ENCODE results near the gene ST14.
A peak's percentile ranks its signal among the peaks of the same experiment; 100 is the strongest.

ST14 gene

GRCh38 chr11:130137999-130138398, 21.6 kb upstream of the ST14 start:
- no peak for DNase-seq

GRCh38 chr11:130139401-130139800, 20.2 kb upstream of the ST14 start:
- DNase-seq = no peak

DNA sequence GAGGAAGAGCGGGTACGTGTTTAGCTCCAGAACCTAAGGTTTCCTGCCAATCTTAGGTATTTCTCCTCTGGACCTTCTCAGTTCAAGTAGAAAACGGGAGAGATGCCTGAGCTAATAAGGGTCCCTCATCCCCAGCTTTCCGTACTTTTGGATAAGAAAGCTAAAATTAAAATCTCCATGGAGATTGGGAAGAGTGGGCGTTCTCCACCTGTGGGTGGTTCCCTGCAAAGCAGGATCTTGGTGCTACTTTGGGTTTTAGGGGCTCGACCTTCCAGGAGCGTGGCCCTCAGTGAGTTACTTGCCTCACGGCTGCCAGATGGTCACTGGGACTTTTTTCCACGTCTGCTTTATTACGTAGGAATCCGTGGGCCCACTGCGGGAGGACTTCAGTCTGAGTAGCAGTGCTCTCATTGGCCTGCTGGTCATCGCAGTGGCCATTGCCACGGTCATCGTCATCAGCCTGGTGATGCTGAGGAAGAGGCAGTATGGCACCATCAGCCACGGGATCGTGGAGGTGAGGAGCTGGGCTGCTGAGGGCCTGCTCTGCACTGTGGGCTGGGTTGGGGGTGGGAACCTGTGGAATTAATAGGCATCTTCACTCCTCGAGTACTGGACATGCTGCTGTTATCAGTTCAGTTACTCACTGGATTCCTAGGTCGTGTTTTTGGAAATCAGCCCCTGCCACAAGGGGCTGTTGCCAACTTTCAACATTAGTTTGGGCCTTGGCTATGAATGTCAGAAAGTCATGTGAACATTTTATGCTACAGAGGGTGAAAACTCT, 17.8 kb upstream of the ST14 start:
- no peak for DNase-seq

- no peak for DNase-seq
Observed at GRCh38 chr11:130144141-130144540, 15.4 kb upstream of the ST14 start.

DNA sequence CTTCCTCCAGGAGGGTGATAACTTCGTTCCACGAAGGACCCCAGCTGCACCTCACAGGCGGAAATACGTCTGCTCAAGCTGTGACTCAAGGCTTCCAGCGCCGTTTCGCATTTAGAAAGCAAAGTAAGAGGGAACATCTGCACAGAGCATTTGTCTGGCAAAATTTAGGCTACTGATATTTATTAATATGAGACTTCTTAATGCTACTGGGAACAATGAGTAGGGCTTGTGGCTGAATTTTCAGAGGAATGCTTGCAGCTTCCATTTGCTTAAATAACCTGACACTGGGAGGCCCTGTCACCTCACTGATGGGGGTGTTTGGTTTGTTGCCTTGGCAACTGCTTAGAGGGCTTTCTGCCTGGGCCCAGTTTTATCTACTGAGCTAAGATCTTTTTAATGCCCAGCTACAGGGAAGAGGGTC, 14.7 kb upstream of the ST14 start:
- DNase-seq = no peak

GRCh38 chr11:130145311-130145812, 14.2 kb upstream of the ST14 start:
- no peak for DNase-seq

DNA sequence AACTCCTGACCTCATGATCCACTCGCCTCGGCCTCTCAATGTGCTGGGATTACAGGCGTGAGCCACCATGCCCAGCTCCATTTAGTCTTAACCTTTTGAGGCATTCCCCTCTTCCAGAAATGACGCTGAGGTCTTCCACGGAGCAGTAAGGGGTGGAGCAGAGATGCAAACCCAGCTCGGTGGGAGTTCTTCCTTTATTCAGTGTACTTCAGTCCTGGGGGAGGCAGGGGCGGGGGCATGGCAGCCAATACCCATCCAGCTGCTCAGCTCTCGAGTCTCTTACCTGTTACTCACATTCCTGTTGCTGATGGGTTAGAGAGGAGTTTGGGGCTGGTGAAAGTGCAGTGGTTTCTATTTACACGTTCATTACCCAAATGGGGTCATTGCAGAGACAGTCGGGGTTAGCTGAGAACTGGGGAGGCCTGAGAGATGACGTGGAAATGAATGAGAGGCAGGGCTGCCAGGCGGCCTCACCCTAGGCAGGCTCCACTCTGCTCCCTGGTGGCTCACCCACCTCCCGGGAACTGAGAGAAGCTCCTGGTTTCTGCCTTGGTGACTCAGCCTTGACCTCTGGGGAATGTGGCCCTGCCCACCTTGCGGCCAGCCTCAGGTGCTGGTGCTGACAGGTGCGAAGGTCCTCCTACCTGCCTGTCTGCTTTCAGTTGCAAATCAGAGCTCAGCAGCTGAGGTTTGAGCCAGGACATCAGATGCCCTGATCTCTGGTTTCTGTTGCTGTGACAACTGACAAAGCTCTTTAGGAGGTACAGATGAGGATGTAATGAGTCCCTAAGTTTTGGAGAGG, 13.4 kb upstream of the ST14 start:
- no peak for DNase-seq

GRCh38 chr11:130146796-130147195, 12.8 kb upstream of the ST14 start:
- no peak for DNase-seq

DNA sequence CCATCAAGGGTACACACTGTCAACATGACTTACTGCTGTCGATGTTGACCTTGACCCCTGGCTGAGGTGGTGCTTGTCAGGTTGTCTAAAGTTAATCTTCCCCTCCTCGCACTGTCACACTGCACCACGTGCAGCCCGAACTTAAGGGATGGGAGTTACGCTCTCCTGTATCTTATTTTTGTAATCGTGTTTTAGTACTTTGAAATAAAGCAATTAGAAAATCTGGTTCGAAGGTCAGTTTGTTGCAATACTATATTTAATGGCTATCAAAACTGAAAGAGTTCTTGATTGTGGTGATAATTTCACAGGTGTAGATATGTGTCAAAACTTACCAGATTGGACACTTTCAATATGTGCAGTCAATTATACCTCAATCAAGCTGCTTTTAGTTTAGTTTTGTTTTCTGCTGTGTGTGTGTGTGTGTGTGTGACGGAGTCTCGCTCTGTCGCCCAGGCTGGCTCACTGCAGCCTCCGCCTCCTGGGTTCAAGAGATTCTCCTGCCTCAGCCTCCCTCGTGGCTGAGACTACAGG, 10.7 kb upstream of the ST14 start:
- no peak for DNase-seq

GRCh38 chr11:130150790-130151189, 8.8 kb upstream of the ST14 start:
- no peak for DNase-seq

DNA sequence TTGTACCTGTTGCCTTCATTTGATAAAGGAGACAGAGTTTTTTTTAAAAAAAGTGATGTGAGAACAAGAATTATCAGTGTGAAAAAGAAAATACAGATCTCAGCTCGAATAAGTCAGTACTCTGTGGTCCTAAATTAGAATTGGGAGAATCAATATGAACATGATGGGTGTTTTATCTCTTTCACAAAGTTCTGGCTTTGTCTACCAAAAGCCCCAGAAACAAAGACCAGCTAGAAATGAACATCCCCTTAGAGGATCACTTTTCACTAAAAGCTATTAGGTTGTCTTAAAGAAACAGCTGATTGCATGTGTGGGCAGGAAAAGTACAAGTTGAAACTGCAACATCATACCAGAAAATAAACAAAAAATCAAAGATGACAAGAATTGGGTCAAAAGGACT, 8.4 kb upstream of the ST14 start:
- no peak for DNase-seq

- no peak for DNase-seq
Observed at GRCh38 chr11:130156108-130157022, 3.2 kb upstream of the ST14 start.

DNA sequence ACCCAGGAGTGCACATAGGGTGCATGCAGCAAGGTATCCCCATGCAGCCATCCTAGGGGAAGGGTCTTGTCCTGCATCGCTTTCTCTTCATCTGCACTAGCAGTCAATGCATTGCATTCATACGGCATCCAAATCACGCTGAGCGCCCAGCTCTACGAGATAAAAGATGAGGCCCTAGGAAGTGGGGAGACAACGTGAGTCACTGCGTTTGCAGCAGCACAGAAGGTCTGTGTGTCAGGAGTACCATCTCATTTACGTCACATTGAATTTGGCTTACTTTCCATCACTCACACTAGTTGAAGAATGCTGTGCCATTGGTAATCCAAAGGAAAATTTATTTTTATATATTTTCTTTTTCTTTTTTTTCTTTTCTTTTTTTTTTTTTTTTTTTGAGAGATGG, 2.5 kb upstream of the ST14 start:
- DNase-seq = no peak

DNA sequence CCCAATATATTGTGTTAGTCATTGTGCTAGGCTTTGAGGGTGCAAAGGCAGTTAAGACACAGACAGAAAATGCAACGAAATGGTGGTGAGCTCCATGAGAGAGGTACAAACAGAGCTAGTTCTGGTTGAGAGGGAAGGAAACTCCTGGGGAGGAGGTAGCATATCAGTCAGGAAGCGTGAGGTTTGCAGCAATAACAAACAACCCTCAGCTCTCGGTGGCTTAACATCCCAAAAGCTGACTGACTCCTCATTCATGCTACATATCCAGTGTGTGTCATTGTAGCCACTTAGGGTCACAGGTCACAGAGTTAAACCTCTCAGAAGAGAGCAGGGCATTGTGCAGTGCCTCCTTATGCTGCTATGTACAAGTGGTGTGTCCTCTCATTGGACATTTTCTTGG, 1.7 kb upstream of the ST14 start:
- DNase-seq = no peak

DNA sequence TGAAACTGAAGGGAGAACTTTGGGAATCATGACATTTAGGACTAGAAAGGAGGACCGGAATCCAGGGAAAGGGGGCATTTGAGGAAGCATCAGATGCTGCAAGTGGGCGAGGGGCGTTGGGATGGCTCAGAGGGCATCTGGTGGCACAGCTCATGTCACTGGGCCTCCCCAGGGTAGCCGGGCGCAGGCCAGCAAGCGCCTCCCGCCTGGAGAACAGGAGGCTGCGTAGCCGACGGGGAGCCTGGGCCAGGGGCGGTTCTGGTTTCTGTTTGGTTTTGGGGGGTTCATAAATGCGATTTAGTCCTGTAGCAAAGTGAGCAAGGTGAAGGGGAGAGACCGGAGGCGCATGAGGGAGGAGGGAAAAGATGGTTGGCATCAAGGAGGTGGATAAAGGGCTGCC, 443 bp upstream of the ST14 start:
- no peak for DNase-seq

DNA sequence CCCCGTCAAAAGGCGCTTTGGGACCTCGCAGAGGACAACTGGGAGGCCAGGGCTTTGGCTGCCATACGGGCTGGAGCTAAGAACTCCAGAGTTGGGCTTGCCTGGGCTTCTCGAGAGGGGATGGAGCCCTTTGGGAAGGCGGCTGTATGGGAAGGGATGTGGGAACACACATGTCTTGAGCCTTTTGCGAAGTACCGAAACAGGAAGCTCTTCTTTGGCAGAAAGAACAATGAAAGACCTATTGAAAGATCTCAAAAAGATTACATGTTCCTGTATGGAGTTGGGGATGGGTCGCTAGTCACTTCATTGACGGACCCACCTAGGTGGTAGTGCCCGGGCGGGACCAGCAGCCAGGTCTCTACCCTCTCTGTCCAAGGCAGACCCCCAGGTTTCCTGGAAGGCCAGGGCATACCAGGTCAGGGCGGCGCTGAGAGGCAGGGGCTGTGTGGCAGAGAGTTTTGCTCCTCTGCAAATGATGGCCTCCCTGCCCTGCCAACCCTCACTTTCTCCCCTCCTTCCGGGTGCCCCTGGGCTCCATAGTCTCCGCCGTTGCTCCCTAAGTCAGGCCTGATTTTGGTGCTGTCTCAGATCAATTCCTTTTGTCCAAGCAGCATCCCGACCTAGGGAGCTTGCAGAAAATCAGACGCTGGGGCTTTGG, 1.0 kb downstream of the ST14 start:
- DNase-seq = no peak

- DNase-seq = no peak
Observed at GRCh38 chr11:130161441-130162145, 2.0 kb downstream of the ST14 start.

DNA sequence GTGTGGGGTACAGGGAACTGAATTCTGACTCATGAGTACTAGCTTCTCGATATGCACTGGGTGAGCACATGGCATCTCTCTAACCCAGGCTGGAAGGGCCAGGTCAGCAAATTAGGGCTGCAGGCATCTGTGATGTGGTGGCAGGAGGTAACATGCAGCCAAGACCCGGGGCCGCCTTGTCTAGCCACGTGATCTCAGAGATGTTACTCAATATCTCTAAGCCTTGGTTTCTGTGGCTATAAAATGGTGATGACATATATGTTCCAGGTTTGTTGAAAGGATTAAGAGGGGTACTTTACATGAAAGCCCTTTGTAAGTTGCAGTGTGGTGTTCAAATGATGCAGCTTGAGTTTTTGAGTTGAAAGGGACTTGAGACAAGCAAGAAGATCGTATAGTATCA, 3.2 kb downstream of the ST14 start:
- DNase-seq = peak; percentile 26

DNA sequence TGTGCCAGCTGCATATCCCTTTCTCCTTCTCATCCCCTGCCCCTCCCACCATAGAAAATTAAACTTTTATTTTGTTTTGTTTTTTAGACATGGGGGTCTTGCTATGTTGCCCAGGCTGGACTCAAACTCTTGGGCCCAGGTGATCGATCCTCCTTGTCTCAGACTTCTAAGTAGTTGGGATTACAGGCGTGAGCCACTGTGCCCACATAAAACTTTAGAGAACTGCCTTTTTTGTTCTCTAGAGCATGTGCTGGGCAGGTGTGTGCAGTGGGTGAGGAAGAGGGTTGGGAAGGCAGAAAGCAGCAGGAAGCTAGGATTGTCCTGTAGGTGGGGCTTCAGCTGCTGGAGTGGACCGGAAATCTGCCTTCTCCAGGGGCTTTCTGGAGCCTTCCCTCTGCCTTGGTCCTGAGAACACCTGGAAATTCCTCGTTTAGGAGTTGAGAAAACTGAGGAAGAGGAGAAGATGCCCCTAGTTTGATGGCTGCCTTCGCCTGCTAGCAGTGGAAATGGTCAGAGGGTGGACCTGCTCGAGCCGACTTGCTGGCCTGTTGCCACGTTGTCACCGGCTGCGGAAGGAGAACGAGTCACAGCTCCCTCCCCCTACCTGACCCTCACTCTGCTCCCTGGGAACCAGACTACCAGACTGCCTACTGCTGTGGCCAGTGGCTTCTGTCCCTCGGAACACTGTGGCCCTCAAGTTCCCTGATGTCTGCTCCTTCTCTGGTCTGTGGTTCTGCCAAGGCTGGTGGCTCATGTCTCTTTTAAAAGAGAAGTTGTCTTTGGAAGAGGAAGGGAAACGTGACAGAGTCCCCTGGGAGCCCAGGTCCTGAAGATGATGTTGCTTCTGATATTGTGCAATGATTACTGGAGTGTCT, 4.0 kb downstream of the ST14 start:
- no peak for DNase-seq

GRCh38 chr11:130164221-130164570, 4.6 kb downstream of the ST14 start:
- no peak for DNase-seq

All from activated CD4-positive, alpha-beta T cell treated with anti-CD3 and anti-CD28 coated beads, Interleukin-10, Interleukin-2, amounts not matched to agents 100 ng/mL and 50 ng/mL, durations not matched to agents 16 hours and 8 hours (primary cell).